ENCODE measurements around the gene CIART. TPM values are rescaled to one million over a fixed set of nuclear protein-coding genes. Genes with fewer than 3 reads are reported as not detected.
"Not testable (repeated sequence)": the region's sequence is repeated elsewhere in the genome, so short reads cannot be mapped to it uniquely, and the experiment has no call there.

CIART gene
- total RNA-seq, 1 experiment from 2014 or later: 5.3 TPM

DNA sequence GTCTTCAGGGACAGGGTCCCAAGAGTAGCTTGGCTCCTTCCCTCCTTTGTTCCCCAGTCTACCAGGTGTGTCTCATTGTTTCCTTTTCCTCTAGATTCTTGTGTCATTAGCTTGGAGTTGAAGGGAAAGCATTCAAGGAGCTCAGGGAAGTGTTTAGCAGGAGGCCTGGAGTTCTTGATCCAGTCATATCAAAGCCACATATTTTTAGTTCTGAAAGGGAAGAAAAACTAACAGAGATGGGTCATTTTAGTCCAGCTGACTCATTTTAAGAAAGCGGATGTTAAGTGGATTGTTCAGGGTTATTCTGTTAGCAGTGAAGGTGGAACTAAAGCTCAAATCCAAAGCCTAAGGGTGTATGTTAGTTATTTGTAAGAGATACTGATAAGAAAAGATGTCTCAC lies 9.0 kb upstream of the CIART start:
- no peaks in the 10 kb centered on the region for H3K27me3 ChIP-seq (ENCODE audit: control insufficient read depth, insufficient read depth, low read length)
- H3K4me3 ChIP-seq (ENCODE audit: insufficient read depth, low read depth, low read length): no peak overlapping the region
- H3K36me3 ChIP-seq (replicated peaks; ENCODE audit: control insufficient read depth, insufficient read depth, low read length): no peaks in the 10 kb centered on the region
- DNase-seq: no peak

DNA sequence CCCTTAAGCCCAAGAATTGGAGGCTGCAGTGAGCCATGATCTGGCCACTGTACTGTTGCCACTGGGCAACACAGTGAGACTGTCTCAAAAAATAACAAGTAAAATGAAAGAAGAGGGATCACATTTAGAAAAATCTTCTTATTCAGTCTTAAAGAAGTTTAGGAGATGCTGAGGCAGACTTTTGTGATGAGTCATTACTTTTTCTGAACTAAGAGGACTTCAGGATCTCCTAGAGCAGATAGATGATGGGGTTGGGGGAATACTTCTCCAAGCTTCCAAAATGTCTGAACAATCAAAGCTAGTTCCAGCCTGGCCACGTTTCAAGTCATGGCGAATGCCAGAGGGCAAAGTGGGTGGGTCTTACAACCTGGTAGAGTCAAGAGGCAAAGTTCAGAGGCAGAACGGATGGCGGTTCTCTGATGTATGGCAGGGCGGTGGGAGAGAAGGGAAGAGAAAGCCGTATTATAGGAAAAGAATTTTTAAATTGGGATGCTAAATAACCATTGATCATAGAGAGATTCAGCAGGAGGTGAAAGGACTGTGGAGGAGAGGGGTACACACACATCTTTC lies 2.1 kb upstream of the CIART start:
- no peak overlapping the region for H3K4me3 ChIP-seq (ENCODE audit: insufficient read depth, low read depth, low read length)
- no peak for DNase-seq
- H3K27me3 ChIP-seq (ENCODE audit: control insufficient read depth, insufficient read depth, low read length): peaks cover 26% of the 10 kb centered on the region
- no peaks in the 10 kb centered on the region for H3K36me3 ChIP-seq (replicated peaks; ENCODE audit: control insufficient read depth, insufficient read depth, low read length)

DNA sequence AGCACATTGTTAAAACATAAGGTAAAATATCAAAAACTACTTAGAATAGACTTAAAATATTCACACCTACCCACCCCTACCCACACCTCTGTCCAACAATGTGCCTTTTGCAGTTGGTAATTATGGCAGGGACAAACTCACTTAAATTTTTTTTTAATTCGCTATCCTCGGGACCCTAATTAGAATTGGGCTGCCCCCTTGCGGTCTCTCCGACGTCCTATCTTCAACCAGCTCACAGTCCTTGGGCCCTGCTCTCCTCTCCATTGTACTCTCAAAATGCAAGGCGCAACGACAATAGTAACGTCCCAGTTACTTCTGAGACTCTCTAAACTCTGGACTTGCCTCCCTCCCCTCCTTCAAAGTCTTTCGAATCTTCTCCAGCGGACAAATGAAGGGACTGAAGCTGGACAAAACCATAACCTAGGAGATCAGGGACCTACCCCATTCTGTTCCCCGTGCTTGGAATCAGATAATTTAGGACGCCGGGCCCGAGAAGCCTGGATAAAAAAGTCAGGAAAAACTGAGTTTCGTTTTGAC lies 1.1 kb upstream of the CIART start:
- Histone ChIP-seq H3K36me3 (replicated peaks; ENCODE audit: control insufficient read depth, insufficient read depth, low read length) (no peaks in the 10 kb centered on the region; the same call in 1 of the 2 replicates), H3K4me3 (ENCODE audit: insufficient read depth, low read depth, low read length) (peak overlapping the region; percentile 54), H3K27me3 (ENCODE audit: control insufficient read depth, insufficient read depth, low read length) (peaks cover 26% of the 10 kb centered on the region)
- peak; percentile 69 for DNase-seq

DNA sequence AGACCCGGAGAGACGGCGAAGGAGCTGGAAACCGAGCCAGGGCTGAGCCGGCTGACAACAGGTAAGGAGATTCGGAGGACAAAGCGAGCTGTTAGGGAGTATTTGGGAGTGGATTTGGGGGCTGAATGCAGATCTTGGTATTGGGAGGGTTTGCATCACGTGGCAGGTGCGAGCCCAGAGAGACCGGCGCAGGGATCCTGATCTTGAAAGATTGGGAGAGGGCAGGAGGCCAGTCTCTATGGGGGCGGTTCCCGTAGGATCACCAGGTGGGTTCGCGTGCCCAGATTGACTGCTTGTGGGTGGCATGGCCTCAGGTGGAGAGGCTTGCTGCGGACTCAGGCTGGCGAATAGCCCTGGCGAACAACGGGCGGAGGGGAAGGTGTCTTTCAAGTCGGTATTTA lies 204 bp downstream of the CIART start:
- H3K36me3 ChIP-seq (replicated peaks; ENCODE audit: control insufficient read depth, insufficient read depth, low read length): no peaks in the 10 kb centered on the region; the same call in none of the 2 replicates
- peaks cover 26% of the 10 kb centered on the region for H3K27me3 ChIP-seq (ENCODE audit: control insufficient read depth, insufficient read depth, low read length)
- peak overlapping the region; percentile 47 for H3K4me3 ChIP-seq (ENCODE audit: insufficient read depth, low read depth, low read length)
- no peak for DNase-seq

DNA sequence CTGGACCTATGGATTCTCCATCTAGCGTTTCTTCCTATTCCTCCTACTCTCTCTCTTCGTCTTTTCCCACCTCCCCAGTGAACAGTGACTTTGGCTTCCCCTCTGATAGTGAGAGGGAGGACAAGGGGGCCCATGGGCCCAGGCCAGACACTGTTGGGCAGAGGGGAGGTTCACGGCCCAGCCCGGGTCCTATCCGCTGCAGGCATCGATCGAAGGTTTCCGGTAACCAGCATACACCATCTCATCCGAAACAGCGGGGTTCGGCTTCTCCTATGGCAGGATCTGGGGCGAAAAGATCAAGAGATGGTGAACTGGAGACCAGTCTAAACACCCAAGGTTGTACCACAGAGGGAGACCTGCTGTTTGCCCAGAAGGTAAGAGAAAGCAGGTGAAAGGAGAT lies 906 bp downstream of the CIART start:
- peaks cover 27% of the 10 kb centered on the region for H3K27me3 ChIP-seq (ENCODE audit: control insufficient read depth, insufficient read depth, low read length)
- H3K4me3 ChIP-seq (ENCODE audit: insufficient read depth, low read depth, low read length): peak overlapping the region; percentile 47; the same call in 1 of the 2 replicates
- H3K36me3 ChIP-seq (replicated peaks; ENCODE audit: control insufficient read depth, insufficient read depth, low read length): no peaks in the 10 kb centered on the region; the same call in none of the 2 replicates
- no peak for DNase-seq

DNA sequence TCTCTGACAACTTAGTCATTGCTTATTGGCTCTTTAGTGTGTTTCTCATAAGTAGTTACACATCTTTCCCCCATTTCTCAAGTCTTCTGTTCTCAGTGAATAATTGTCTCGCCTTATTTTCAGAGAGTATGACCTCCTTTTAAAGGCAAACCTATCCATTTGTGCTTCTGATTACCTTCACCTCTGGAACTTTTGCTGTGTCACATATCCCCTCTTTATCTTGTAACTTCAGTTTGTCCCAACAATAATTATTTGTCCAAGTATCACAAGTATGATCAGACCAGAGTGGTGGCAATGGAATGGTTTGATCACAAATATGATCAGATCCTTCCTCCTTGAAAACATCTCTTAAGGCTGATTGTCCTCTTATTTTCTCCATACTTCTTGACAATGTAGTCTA lies 6.0 kb downstream of the CIART start:
- H3K27me3 ChIP-seq (ENCODE audit: control insufficient read depth, insufficient read depth, low read length): peaks cover 8% of the 10 kb centered on the region
- no peaks in the 10 kb centered on the region; the same call in none of the 2 replicates for H3K36me3 ChIP-seq (replicated peaks; ENCODE audit: control insufficient read depth, insufficient read depth, low read length)
- DNase-seq: no peak
- no peak overlapping the region for H3K4me3 ChIP-seq (ENCODE audit: insufficient read depth, low read depth, low read length)

DNA sequence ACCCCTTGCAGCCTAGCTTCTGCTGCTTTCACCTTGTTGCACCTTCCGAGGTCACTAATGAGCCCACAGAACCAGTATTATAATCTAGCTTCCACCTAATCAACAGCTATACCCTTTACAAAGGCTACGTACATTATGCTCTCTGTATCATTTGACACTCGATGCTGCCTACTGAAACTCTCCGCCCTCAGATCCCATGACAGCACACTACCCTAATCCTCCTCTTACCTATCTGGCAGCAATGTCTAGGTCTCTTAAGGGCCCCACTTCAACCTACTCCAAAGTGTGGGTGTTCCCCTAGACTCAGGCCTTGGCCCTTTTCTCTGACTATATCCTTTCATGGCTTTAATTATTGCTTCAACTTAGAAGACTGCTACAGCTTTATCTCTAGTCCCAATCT lies 6.5 kb downstream of the CIART start:
- no peak for DNase-seq
- Histone ChIP-seq H3K27me3 (ENCODE audit: control insufficient read depth, insufficient read depth, low read length) (peaks cover 4% of the 10 kb centered on the region; the same call in 1 of the 2 replicates), H3K36me3 (replicated peaks; ENCODE audit: control insufficient read depth, insufficient read depth, low read length) (no peaks in the 10 kb centered on the region; the same call in none of the 2 replicates), H3K4me3 (ENCODE audit: insufficient read depth, low read depth, low read length) (no peak overlapping the region)

DNA sequence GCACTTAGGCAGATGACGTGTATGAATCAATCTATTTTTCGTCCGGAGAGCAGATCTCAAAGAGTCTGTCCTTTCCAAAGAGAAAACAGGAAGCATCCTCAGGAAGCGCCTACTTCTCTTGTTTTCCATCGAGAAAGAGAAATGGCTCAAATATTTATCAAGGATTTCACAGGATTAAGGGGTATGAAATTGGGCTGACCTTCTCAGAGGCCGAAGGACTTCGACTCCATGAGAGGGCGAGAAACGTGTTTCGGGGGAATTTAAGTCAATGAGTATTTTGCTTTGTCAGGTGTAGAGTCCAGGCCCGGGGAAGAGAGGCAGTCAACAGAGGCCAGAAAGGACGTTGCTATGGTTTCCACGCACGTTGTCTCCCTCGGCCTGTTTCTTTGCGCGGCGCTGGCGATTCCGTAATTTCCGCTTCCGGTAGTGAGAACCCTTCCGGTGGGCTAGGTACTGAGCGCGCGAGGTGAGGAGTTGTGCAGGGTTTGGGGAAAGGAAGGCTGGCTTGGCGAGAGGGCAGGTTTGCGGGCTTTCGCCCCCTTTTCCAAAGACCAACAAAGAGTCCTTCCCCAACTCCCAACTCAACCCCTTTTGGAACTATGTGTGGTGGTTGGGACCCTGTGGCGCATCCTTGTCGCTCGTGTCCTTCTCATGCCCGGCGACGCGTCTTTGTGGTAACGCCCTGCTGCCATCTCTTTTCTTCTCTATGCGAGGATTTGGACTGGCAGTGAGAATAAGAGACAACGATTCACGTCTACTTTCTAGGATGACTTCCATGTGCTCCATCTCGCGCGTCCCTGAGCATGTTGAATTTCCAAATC lies 11.3 kb downstream of the CIART start, which contains the start of gene MRPS21:
TSS of gene MRPS21 (plus strand) at position 429 of the 821 bp plus-strand sequence. CDS start 506 bp downstream, outside the sequence.
- DNase-seq: peak; percentile 85
- Histone ChIP-seq H3K4me3 (ENCODE audit: insufficient read depth, low read depth, low read length) (peak within 1 kb of the TSS; percentile 90), H3K27me3 (ENCODE audit: control insufficient read depth, insufficient read depth, low read length) (no peaks in the 10 kb centered on the region; the same call in 1 of the 2 replicates), H3K36me3 (replicated peaks; ENCODE audit: control insufficient read depth, insufficient read depth, low read length) (peaks cover 10% of the 10 kb centered on the region)

DNA sequence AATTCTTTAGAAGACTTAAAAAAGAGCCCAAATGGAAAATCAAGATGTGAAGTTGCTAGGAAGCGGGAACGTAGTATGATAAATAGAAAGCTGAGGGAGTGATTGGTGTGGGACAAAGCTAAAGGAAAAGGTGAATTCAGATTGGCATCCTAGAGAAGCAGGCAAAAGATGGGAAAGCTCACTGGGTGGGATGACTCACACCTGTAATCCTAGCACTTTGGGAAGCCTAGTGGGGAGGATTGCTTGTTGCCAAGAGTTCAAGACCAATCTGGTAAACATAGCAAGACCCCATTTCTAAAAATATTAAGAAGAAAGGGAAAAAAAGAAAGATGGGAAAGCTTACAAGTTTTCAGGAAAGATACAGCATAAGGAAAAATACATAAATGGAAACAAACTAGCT lies 13.1 kb downstream of the CIART start:
- H3K4me3 ChIP-seq (ENCODE audit: insufficient read depth, low read depth, low read length): no peak overlapping the region
- peaks cover 12% of the 10 kb centered on the region for H3K36me3 ChIP-seq (replicated peaks; ENCODE audit: control insufficient read depth, insufficient read depth, low read length)
- H3K27me3 ChIP-seq (ENCODE audit: control insufficient read depth, insufficient read depth, low read length): no peaks in the 10 kb centered on the region
- DNase-seq: no peak

DNA sequence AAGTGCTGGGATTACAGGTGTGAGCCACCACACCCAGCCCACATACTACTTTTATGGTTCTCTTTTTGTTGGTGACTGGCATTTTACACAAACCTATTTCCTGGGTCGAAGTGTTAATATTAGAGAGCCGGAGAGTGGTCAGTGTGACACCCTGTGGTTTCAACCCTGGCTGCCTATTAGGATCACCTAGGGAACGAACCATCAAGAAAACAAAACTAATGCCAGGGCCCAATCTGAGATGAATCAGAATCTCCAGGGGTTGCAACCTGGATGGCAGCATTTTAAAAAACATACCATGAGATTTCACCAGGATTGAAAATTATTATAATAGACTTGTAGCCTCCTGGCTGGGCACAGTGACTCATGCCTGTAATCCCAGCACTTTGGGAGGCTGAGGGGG lies 17.4 kb downstream of the CIART start:
- no peak for DNase-seq
- Histone ChIP-seq H3K36me3 (replicated peaks; ENCODE audit: control insufficient read depth, insufficient read depth, low read length) (peaks cover 13% of the 10 kb centered on the region), H3K4me3 (ENCODE audit: insufficient read depth, low read depth, low read length) (no peak overlapping the region), H3K27me3 (ENCODE audit: control insufficient read depth, insufficient read depth, low read length) (no peaks in the 10 kb centered on the region)

DNA sequence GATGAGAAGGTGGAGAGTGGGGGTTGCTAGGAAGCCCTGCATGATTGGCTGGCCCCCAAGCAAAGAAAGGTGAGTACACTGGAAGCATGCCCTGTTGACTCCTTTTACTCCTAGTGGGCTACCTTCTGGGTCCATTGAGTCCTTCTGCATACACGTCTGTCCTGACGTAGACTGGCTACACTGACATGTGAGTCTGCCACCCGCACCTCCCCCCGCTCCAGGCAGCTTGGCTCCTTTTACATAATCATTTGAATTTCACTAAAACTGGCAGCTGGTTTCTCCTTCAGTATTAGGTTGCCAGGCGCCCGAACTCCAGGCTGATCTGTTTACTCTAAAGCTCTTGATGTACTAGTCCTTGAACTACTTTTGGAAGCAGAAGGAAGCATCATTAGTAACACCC lies 20.0 kb downstream of the CIART start:
- peak; percentile 37 for DNase-seq

DNA sequence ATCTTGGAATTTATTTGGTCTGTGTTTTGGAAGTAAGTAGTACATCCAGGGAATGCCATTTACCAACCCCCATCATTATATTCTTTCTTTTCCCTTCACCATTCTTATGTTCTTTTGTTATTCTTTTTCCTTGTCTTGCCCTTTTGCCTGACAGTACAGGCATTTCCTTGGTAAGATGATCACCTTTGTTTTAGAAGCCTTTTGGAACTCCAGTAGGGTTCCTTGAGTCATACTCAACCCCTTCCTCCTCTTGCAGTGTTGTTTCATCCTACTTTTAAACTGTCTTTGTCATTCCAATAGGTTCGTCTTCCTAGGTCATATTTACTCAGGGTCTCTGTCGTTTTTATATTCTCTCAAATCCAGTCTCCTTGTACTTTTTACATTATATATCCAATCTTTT lies 20.5 kb downstream of the CIART start:
- DNase-seq: peak; percentile 26
- H3K27me3 ChIP-seq (ENCODE audit: control insufficient read depth, insufficient read depth, low read length): no peaks in the 10 kb centered on the region
- no peak overlapping the region for H3K4me3 ChIP-seq (ENCODE audit: insufficient read depth, low read depth, low read length)
- H3K36me3 ChIP-seq (replicated peaks; ENCODE audit: control insufficient read depth, insufficient read depth, low read length): peaks cover 14% of the 10 kb centered on the region

More for the DNA sequence above, 20.0 kb downstream of the CIART start:
- Histone ChIP-seq H3K27me3 (ENCODE audit: control insufficient read depth, insufficient read depth, low read length) (no peaks in the 10 kb centered on the region), H3K4me3 (ENCODE audit: insufficient read depth, low read depth, low read length) (no peak overlapping the region), H3K36me3 (replicated peaks; ENCODE audit: control insufficient read depth, insufficient read depth, low read length) (peaks cover 12% of the 10 kb centered on the region)

DNA sequence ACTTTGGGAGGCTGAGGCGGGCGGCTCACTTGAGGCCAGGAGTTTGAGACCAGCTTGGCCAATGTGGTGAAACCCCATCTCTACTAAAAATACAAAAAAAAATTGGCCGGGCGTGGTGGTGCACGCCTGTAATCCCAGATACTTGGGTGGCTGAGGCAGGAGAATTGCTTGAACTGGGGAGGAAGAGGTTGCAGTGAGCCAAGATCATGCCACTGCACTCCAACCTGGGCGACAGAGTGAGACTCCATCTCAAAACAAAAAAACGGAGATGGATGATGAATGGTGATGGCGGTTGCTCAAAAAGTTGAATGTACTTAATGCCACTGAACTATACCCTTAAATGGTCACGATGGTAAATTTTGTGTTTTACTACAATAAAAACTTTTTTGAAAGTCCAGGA lies 26.2 kb downstream of the CIART start:
- H3K4me3 ChIP-seq (ENCODE audit: insufficient read depth, low read depth, low read length); H3K27me3 ChIP-seq (ENCODE audit: control insufficient read depth, insufficient read depth, low read length); H3K36me3 ChIP-seq (replicated peaks; ENCODE audit: control insufficient read depth, insufficient read depth, low read length); DNase-seq: not testable (repeated sequence)

DNA sequence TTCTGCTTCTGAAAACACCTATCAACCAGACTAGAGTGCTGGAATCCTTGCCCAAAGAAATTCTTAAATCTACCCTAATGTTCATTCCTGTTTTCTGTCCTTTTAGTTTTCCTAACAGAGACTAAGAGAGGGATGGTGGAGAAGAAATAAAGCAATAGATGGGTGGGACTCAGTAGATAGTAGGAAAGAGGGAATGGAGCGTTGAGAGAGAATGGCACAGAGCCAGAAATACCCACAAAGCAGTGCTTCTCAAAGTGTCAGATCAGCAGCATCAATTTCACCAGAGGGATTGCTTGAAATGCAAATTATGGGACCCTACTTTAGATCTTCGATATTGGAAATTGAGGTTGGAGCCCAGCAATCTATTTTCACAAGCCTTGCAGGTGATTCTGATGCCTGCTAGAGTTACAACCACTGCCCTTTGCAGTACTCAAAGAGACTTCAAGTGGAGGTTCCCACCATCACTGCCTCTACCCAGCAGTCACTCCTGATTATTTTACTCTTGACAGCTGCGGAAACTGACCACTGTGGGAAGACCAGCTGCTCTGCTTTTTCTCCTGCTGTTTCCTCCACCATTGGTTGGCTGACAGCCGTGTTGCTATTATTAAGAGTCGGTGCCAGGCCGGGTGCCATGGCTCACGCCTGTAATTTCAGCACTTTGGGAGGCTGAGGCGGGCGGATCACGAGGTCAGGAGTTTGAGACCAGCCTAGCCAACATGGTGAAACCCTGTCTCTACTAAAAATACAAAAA lies 27.6 kb downstream of the CIART start:
- Histone ChIP-seq H3K36me3 (replicated peaks; ENCODE audit: control insufficient read depth, insufficient read depth, low read length) (peaks cover 8% of the 10 kb centered on the region), H3K27me3 (ENCODE audit: control insufficient read depth, insufficient read depth, low read length) (no peaks in the 10 kb centered on the region)
- DNase-seq: no peak

More for the DNA sequence above, 27.6 kb downstream of the CIART start:
- no peak overlapping the region for H3K4me3 ChIP-seq (ENCODE audit: insufficient read depth, low read depth, low read length)
